ENCODE measurements around the gene TSPAN33. TPM values are rescaled to one million over a fixed set of nuclear protein-coding genes. Genes with fewer than 3 reads are reported as not detected.

TSPAN33 gene
- polyA plus RNA-seq, 1 of the 3 experiments (the other 2 are of a cell fraction), result 6.9 TPM

DNA sequence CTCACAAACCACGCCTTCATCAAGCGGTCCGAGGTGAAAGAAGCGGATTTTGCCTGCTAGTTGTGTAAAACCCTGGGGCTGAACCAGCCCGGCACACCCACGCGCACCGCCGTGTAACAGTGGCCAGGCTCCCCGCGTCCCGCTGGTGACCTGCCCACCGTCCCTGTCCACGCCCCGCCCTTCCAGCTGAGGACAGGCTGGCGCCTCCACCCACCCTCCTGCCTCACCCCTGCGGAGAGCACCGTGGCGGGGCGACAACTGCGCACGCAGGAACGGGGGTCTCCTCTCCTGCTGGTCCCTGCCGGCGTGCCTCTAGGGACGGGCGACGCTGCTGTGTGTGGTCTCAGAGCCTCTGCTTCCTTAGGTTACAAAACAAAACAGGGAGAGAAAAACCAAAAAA lies 16.9 kb upstream of the TSPAN33 start:
- Histone ChIP-seq H4K20me1 (ENCODE audit: insufficient read depth) (no peaks in the 10 kb centered on the region), H3K79me2 (ENCODE audit: insufficient read depth) (no peaks in the 10 kb centered on the region), H3K4me2 (no peak overlapping the region), H3K4me1 (ENCODE audit: control insufficient read depth in 1 of 2, insufficient read depth in 2 of 2, low read depth in 1 of 2, low read length in 1 of 2) (no peaks in the 10 kb centered on the region), H3K9ac (no peak overlapping the region), H3K9me2 (no peaks in the 10 kb centered on the region), H3K4me3 (ENCODE audit: low read depth in 2 of 2, low read length in 1 of 2) (no peak overlapping the region), H3F3A (replicated peaks; ENCODE audit: insufficient read depth) (no peaks in the 10 kb centered on the region), H3K36me3 (replicated peaks in 1 of 2; ENCODE audit: control insufficient read depth in 1 of 2, insufficient read depth in 2 of 2, low read length in 1 of 2) (no peaks in the 10 kb centered on the region), H2AFZ (ENCODE audit: low read depth) (no peak overlapping the region), H3K27me3 (ENCODE audit: insufficient read depth) (peaks cover 11% of the 10 kb centered on the region; the same call in 1 of the 2 replicates), H3K27ac (ENCODE audit: low read depth in 2 of 2, low read length in 1 of 2) (no peak overlapping the region), H3K9me3 (no peaks in the 10 kb centered on the region)
- ChIA-PET CTCF (interaction anchor here (1.0 to 1.8 kb wide), 3 partner anchors 36 to 344 kb away, joined by 3 to 8 read pairs (median 5); no protein-coding TSS in a partner anchor), POLR2A (no interaction called here)
- no peak for DNase-seq
- WGBS (ENCODE audit: low lambda C conversion rate), result 84% methylated on average over 24 of the region's 28 CpGs
- no peak for TF ChIP-seq GATA2 (CRISPR knock-in tag; IDR thresholded peaks at IDR 0.05)
- no peak for TF ChIP-seq GABPA (IDR thresholded peaks at IDR 0.05; ENCODE audit: low read depth)
- TF ChIP-seq, protein P1, sequence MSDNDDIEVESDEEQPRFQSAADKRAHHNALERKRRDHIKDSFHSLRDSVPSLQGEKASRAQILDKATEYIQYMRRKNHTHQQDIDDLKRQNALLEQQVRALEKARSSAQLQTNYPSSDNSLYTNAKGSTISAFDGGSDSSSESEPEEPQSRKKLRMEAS (IDR thresholded peaks at IDR 0.05; ENCODE audit: low read depth), result no peak
- no peak for TF ChIP-seq FOXJ3 (CRISPR knock-in tag; IDR thresholded peaks at IDR 0.05)
- TF ChIP-seq RAD21 (IDR thresholded peaks at IDR 0.05; ENCODE audit: low read length), result no peak
- no peak for TF ChIP-seq TAF1 (IDR thresholded peaks at IDR 0.05; ENCODE audit: borderline replicate concordance, low read depth, low read length)
- no peak for TF ChIP-seq YY1 (IDR thresholded peaks at IDR 0.05; ENCODE audit: low read depth)

DNA sequence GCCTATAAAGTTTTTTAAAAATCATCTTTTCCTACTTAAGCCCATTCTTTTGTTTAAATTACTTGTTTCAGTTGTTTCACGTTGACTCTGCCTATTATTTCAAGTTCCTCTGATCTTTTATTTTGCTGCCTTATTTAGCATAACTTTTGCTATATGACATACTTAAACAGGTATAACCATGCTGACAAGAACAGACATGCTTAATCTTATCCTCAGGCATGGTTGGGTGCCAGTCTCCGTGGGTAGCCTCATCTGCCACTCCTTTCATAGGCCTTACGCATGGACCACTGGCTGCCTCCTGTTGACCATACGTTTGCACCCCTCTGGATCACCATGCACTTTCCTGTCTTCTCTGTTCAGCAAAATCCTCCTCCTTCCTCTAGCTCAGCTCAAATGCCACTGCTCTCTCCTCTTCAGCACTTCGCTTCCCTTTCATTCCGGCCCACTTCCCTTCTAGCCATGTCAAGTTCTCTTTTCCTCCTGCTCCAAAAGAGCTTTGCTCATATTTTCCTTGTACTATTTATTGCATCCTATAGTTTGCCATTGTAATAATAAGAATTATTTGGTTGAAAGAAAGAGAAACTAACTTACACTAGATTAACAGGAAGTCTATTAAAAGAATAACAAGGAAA lies 10.0 kb upstream of the TSPAN33 start:
- Histone ChIP-seq H3K9me3 (no peaks in the 10 kb centered on the region), H3K9me2 (no peaks in the 10 kb centered on the region), H4K20me1 (ENCODE audit: insufficient read depth) (no peaks in the 10 kb centered on the region), H3K79me2 (ENCODE audit: insufficient read depth) (no peaks in the 10 kb centered on the region), H3K36me3 (replicated peaks in 1 of 2; ENCODE audit: control insufficient read depth in 1 of 2, insufficient read depth in 2 of 2, low read length in 1 of 2) (no peaks in the 10 kb centered on the region), H3K4me2 (no peak overlapping the region), H3K4me1 (ENCODE audit: control insufficient read depth in 1 of 2, insufficient read depth in 2 of 2, low read depth in 1 of 2, low read length in 1 of 2) (no peaks in the 10 kb centered on the region), H3F3A (replicated peaks; ENCODE audit: insufficient read depth) (no peaks in the 10 kb centered on the region), H3K27me3 (ENCODE audit: insufficient read depth) (peaks cover 12% of the 10 kb centered on the region), H3K4me3 (ENCODE audit: low read depth in 2 of 2, low read length in 1 of 2) (no peak overlapping the region), H3K27ac (ENCODE audit: low read depth in 2 of 2, low read length in 1 of 2) (no peak overlapping the region), H2AFZ (ENCODE audit: low read depth) (no peak overlapping the region), H3K9ac (no peak overlapping the region)
- WGBS (ENCODE audit: low lambda C conversion rate), result 73% methylated on average over 6 of the region's 6 CpGs
- CTCF ChIA-PET, result interaction anchor here (0.8 to 1.3 kb wide), 2 partner anchors 29 to 245 kb away, joined by 3 read pairs; no protein-coding TSS in a partner anchor
- POLR2A ChIA-PET, result no interaction called here
- DNase-seq, result no peak
- TF ChIP-seq TEAD4 (IDR thresholded peaks at IDR 0.05; ENCODE audit: borderline replicate concordance, insufficient read depth) (no peak), FOXM1 (IDR thresholded peaks at IDR 0.05; ENCODE audit: low read depth) (no peak), JUND (IDR thresholded peaks at IDR 0.05) (no peak), GABPA (IDR thresholded peaks at IDR 0.05; ENCODE audit: low read depth) (no peak), TAF1 (IDR thresholded peaks at IDR 0.05; ENCODE audit: borderline replicate concordance, low read depth, low read length) (no peak), ELF1 (IDR thresholded peaks at IDR 0.05) (no peak), SMC3 (IDR thresholded peaks at IDR 0.05; ENCODE audit: low read depth, low read length) (no peak), RXRA (IDR thresholded peaks at IDR 0.05; ENCODE audit: borderline replicate concordance, low read depth) (no peak), NFIC (IDR thresholded peaks at IDR 0.05; ENCODE audit: borderline replicate concordance) (no peak), RCOR1 (IDR thresholded peaks at IDR 0.05; ENCODE audit: low read length) (no peak), FOXJ3 (CRISPR knock-in tag; IDR thresholded peaks at IDR 0.05) (no peak)
- TF ChIP-seq, protein P2, sequence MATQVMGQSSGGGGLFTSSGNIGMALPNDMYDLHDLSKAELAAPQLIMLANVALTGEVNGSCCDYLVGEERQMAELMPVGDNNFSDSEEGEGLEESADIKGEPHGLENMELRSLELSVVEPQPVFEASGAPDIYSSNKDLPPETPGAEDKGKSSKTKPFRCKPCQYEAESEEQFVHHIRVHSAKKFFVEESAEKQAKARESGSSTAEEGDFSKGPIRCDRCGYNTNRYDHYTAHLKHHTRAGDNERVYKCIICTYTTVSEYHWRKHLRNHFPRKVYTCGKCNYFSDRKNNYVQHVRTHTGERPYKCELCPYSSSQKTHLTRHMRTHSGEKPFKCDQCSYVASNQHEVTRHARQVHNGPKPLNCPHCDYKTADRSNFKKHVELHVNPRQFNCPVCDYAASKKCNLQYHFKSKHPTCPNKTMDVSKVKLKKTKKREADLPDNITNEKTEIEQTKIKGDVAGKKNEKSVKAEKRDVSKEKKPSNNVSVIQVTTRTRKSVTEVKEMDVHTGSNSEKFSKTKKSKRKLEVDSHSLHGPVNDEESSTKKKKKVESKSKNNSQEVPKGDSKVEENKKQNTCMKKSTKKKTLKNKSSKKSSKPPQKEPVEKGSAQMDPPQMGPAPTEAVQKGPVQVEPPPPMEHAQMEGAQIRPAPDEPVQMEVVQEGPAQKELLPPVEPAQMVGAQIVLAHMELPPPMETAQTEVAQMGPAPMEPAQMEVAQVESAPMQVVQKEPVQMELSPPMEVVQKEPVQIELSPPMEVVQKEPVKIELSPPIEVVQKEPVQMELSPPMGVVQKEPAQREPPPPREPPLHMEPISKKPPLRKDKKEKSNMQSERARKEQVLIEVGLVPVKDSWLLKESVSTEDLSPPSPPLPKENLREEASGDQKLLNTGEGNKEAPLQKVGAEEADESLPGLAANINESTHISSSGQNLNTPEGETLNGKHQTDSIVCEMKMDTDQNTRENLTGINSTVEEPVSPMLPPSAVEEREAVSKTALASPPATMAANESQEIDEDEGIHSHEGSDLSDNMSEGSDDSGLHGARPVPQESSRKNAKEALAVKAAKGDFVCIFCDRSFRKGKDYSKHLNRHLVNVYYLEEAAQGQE (IDR thresholded peaks at IDR 0.05; ENCODE audit: low read depth, low read length), result no peak
- TF ChIP-seq, protein P3, sequence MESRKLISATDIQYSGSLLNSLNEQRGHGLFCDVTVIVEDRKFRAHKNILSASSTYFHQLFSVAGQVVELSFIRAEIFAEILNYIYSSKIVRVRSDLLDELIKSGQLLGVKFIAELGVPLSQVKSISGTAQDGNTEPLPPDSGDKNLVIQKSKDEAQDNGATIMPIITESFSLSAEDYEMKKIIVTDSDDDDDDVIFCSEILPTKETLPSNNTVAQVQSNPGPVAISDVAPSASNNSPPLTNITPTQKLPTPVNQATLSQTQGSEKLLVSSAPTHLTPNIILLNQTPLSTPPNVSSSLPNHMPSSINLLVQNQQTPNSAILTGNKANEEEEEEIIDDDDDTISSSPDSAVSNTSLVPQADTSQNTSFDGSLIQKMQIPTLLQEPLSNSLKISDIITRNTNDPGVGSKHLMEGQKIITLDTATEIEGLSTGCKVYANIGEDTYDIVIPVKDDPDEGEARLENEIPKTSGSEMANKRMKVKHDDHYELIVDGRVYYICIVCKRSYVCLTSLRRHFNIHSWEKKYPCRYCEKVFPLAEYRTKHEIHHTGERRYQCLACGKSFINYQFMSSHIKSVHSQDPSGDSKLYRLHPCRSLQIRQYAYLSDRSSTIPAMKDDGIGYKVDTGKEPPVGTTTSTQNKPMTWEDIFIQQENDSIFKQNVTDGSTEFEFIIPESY (IDR thresholded peaks at IDR 0.05; ENCODE audit: borderline replicate concordance, low read depth), result no peak
- TF ChIP-seq, protein P1 (IDR thresholded peaks at IDR 0.05; ENCODE audit: low read depth), result no peak
- TF ChIP-seq, protein P4, sequence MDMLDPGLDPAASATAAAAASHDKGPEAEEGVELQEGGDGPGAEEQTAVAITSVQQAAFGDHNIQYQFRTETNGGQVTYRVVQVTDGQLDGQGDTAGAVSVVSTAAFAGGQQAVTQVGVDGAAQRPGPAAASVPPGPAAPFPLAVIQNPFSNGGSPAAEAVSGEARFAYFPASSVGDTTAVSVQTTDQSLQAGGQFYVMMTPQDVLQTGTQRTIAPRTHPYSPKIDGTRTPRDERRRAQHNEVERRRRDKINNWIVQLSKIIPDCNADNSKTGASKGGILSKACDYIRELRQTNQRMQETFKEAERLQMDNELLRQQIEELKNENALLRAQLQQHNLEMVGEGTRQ (IDR thresholded peaks at IDR 0.05; ENCODE audit: borderline replicate concordance, low read depth, low read length), result no peak
